Panc1 (cell line): ENCODE data around the gene OPN5. TPM values are rescaled to one million over a fixed set of nuclear protein-coding genes. Genes with fewer than 3 reads are reported as not detected.

ENCODE experiments used
- ATAC-seq: fragments of 200-7000 bp; cut with Tn5 transposase; 2 replicates; pipeline ENCODE4 v1.9.1; 2020; ENCODE audit warnings: mild to moderate bottlenecking, moderate library complexity
- BruUV-seq: library from RNA; stranded (reverse); fragments of 400-500 nt; replicated peaks from 2 replicates; lab custom pipeline; 2021; lab: Mats Ljungman, UMichigan
- CTCF ChIA-PET: fragments of 300-600 bp; sonication (Branson Sonifier 250); formaldehyde crosslinking; loops from one replicate; lab custom pipeline; 2022; ENCODE audit warnings: antibody characterized with exemption; lab: Charles Lee
- POLR2A ChIA-PET: fragments of 300-600 bp; sonication (Branson Sonifier 250); formaldehyde crosslinking; loops from one replicate; lab custom pipeline; 2022; ENCODE audit warnings: antibody characterized with exemption; lab: Charles Lee
- DNase-seq: peaks from one replicate; pipeline ENCODE4 v3.0.0-alpha.2; 2010; ENCODE audit warnings: low read depth, low spot score
- H3K27ac ChIP-seq: 2 replicates; pipeline ENCODE4 v1.5.1; 2011; ENCODE audit warnings: mild to moderate bottlenecking, low read length, inconsistent platforms
- H3K27me3 ChIP-seq: fragments of 200-500 bp; sonication (Bioruptor generic); 2 replicates; pipeline ENCODE4 v1.6.0; 2014; ENCODE audit warnings: low read length, inconsistent platforms; ENCODE audit not compliant: control insufficient read depth, insufficient read depth
- H3K36me3 ChIP-seq: fragments of 200-500 bp; sonication (Bioruptor generic); 2 replicates; pipeline ENCODE4 v1.5.1; 2014; ENCODE audit warnings: inconsistent platforms, mild to moderate bottlenecking, low read length, moderate library complexity; ENCODE audit not compliant: control insufficient read depth, insufficient read depth
- H3K4me1 ChIP-seq: 2 replicates; pipeline ENCODE4 v1.5.1; 2011; ENCODE audit warnings: inconsistent platforms, mild to moderate bottlenecking, low read length, moderate library complexity; ENCODE audit not compliant: control insufficient read depth, insufficient read depth
- H3K4me3 ChIP-seq, 2 experiments: 2 replicates each; pipeline ENCODE4 v1.5.1; 2011 to 2012; ENCODE audit warnings: low read depth in 2 of 2, low read length in 2 of 2, mild to moderate bottlenecking in 2 of 2, inconsistent platforms in 1 of 2, moderate library complexity in 1 of 2
- H3K9me3 ChIP-seq: fragments of 200-500 bp; sonication (Bioruptor generic); 2 replicates; pipeline ENCODE4 v1.5.1; 2014; ENCODE audit warnings: low read depth, mild to moderate bottlenecking, inconsistent platforms, low read length, moderate library complexity; ENCODE audit not compliant: control insufficient read depth, insufficient read depth
- CTCF ChIP-seq: fragments of 450-650 bp; IDR thresholded peaks from 2 replicates; pipeline ENCODE4 v1.5.1; 2017; ENCODE audit warnings: mild to moderate bottlenecking
- POLR2AphosphoS5 ChIP-seq: IDR thresholded peaks from 2 replicates; pipeline ENCODE4 v1.6.1; 2012; ENCODE audit warnings: mild to moderate bottlenecking, low read depth, low read length, moderate library complexity
- REST ChIP-seq, 2 experiments: IDR thresholded peaks; 2 replicates each; pipeline ENCODE4 v1.6.1; 2011 to 2012; ENCODE audit warnings: low read depth in 2 of 2, control low read depth in 1 of 2, low read length in 1 of 2, mild to moderate bottlenecking in 1 of 2, moderate library complexity in 1 of 2; ENCODE audit not compliant: insufficient read depth in 1 of 2
- SIN3A ChIP-seq: IDR thresholded peaks from 2 replicates; pipeline ENCODE4 v1.6.1; 2012; ENCODE audit warnings: low read depth, mild to moderate bottlenecking, low read length, moderate library complexity, borderline replicate concordance; ENCODE audit not compliant: insufficient read depth
- TCF7L2 ChIP-seq: IDR thresholded peaks from 2 replicates; pipeline ENCODE4 v1.6.1; 2011; ENCODE audit warnings: mild to moderate bottlenecking, low read depth, low read length, inconsistent platforms
- in situ Hi-C: cut with HindIII; loops from 2 replicates; pipeline ENCODE4 v1.10.0; 2016; ENCODE audit warnings: low sequenced_read_pairs, low pct_unique_long_range_greater_than_20kb
- intact Hi-C: fragments of 100-400 bp; cut with micrococcal nuclease; formaldehyde crosslinking; loops from one replicate; pipeline ENCODE4 v1.10.0; 2022; ENCODE audit not compliant: unreplicated experiment
- total RNA-seq: library from RNA; stranded (reverse); gene quantifications from one replicate; pipeline ENCODE4 v1.2.1, GENCODE V29; 2021; ENCODE audit not compliant: unreplicated experiment

OPN5 gene
- total RNA-seq, 1 experiment from 2014 or later: not detected

- H3K36me3 ChIP-seq: no peaks in the 10 kb centered on the region
- DNase-seq (no peak), ATAC-seq (no peak)
- in situ Hi-C loops: no loop called here
- ChIA-PET CTCF (no interaction called here), POLR2A (no interaction called here)
- BruUV-seq: no TSS peak
- H3K9me3 ChIP-seq: no peaks in the 10 kb centered on the region
- H3K27me3 ChIP-seq: peaks cover 2% of the 10 kb centered on the region; the same call in 1 of the 2 replicates
- no peak for TF ChIP-seq CTCF
- no peak for TF ChIP-seq TCF7L2
- TF ChIP-seq POLR2AphosphoS5: no peak
- no peak for TF ChIP-seq SIN3A
- TF ChIP-seq REST (IDR thresholded peaks at IDR 0.05; ENCODE audit: insufficient read depth in 1 of 2, low read depth in 2 of 2, low read length in 1 of 2): no peak
- intact Hi-C loops: no loop called here
- no peak overlapping the region for H3K4me3 ChIP-seq
- H3K27ac ChIP-seq: no peak overlapping the region
- H3K4me1 ChIP-seq: no peaks in the 10 kb centered on the region
Observed at GRCh38 chr6:47809873-47810272, 28.0 kb downstream of the OPN5 start.

- no TSS peak for BruUV-seq
- intact Hi-C loops: no loop called here
- ChIA-PET CTCF (no interaction called here), POLR2A (no interaction called here)
- peaks cover 2% of the 10 kb centered on the region; the same call in 1 of the 2 replicates for H3K27me3 ChIP-seq
- DNase-seq (no peak), ATAC-seq (no peak)
- TF ChIP-seq POLR2AphosphoS5 (no peak), CTCF (peak; percentile 21)
- H3K4me1 ChIP-seq: no peaks in the 10 kb centered on the region
- H3K4me3 ChIP-seq: no peak overlapping the region
- H3K27ac ChIP-seq: no peak overlapping the region
- no peaks in the 10 kb centered on the region for H3K36me3 ChIP-seq
- H3K9me3 ChIP-seq: no peaks in the 10 kb centered on the region
- in situ Hi-C loops: no loop called here
Observed at GRCh38 chr6:47810885-47811284, 29.1 kb downstream of the OPN5 start.
